IMR-90 (cell line): ENCODE measurements around the gene LRRTM4. TPM values are rescaled to one million over a fixed set of nuclear protein-coding genes. Genes with fewer than 3 reads are reported as not detected.
"Not testable (repeated sequence)": the region's sequence is repeated elsewhere in the genome, so short reads cannot be mapped to it uniquely, and the experiment has no call there.

ENCODE experiments used
- ATAC-seq: fragments of 200-7000 bp; cut with Tn5 transposase; 2 replicates; pipeline ENCODE4 v1.9.1; 2020; ENCODE audit warnings: low read depth, mild to moderate bottlenecking, moderate library complexity
- BruUV-seq: library from RNA; stranded (reverse); fragments of 400-500 nt; replicated peaks from 2 replicates; lab custom pipeline; 2021; lab: Mats Ljungman, UMichigan
- CTCF ChIA-PET: fragments of 300-600 bp; formaldehyde crosslinking; extraction: SDS; loops from one replicate; lab custom pipeline; 2021; ENCODE audit warnings: antibody characterized with exemption; lab: Yijun Ruan, JAX
- POLR2A ChIA-PET: fragments of 300-600 bp; sonication (Branson Sonifier 250); formaldehyde crosslinking; loops from one replicate; lab custom pipeline; 2022; ENCODE audit warnings: antibody characterized with exemption; ENCODE audit not compliant: unreplicated experiment; lab: Charles Lee
- DNase-seq: peaks from one replicate; pipeline ENCODE4 v3.0.0; 2013
- H2AFZ ChIP-seq: replicated peaks from 2 replicates; pipeline ENCODE3; 2013; ENCODE audit warnings: low read length, mild to moderate bottlenecking; ENCODE audit not compliant: poor library complexity
- H2AK5ac ChIP-seq: 2 replicates; pipeline ENCODE4 v1.6.1; 2013; ENCODE audit warnings: low read depth, low read length, inconsistent platforms
- H2AK9ac ChIP-seq: replicated peaks from 2 replicates; pipeline ENCODE3; 2013; ENCODE audit warnings: mild to moderate bottlenecking, low read depth, low read length, moderate library complexity; ENCODE audit not compliant: poor library complexity
- H2BK120ac ChIP-seq: 2 replicates; pipeline ENCODE4 v1.6.1; 2013; ENCODE audit warnings: low read depth, low read length, inconsistent platforms
- H2BK15ac ChIP-seq: 3 replicates; pipeline ENCODE4 v1.6.1; 2013; ENCODE audit warnings: low read depth, low read length, inconsistent platforms
- H2BK20ac ChIP-seq: 2 replicates; pipeline ENCODE4 v1.6.1; 2013; ENCODE audit warnings: low read depth, mild to moderate bottlenecking, inconsistent platforms, low read length, moderate library complexity
- H2BK5ac ChIP-seq: 2 replicates; pipeline ENCODE4 v1.6.1; 2013; ENCODE audit warnings: mild to moderate bottlenecking, low read depth, low read length, inconsistent platforms; ENCODE audit not compliant: poor library complexity, severe bottlenecking
- H3K14ac ChIP-seq: replicated peaks from 2 replicates; pipeline ENCODE4 v1.6.1; 2013; ENCODE audit warnings: low read depth, low read length, inconsistent platforms
- H3K18ac ChIP-seq: 2 replicates; pipeline ENCODE4 v1.6.1; 2013; ENCODE audit warnings: low read depth, low read length, control low read depth
- H3K23ac ChIP-seq: 2 replicates; pipeline ENCODE4 v1.6.1; 2013; ENCODE audit warnings: low read depth, low read length, inconsistent platforms
- H3K27ac ChIP-seq: 2 replicates; pipeline ENCODE4 v1.5.1; 2013; ENCODE audit warnings: mild to moderate bottlenecking, control low read depth, low read length; ENCODE audit not compliant: insufficient read depth
- H3K27me3 ChIP-seq: 2 replicates; pipeline ENCODE4 v1.6.1; 2013; ENCODE audit warnings: low read length; ENCODE audit not compliant: control insufficient read depth, insufficient read depth
- H3K36me3 ChIP-seq: 2 replicates; pipeline ENCODE4 v1.6.1; 2013; ENCODE audit warnings: low read length, mixed read lengths; ENCODE audit not compliant: control insufficient read depth, insufficient read depth
- H3K4ac ChIP-seq: 2 replicates; pipeline ENCODE4 v1.6.1; 2013; ENCODE audit warnings: low read depth, low read length, inconsistent platforms
- H3K4me1 ChIP-seq: 2 replicates; pipeline ENCODE4 v1.6.1; 2013; ENCODE audit warnings: low read length, mixed read lengths; ENCODE audit not compliant: control insufficient read depth, insufficient read depth
- H3K4me2 ChIP-seq: 2 replicates; pipeline ENCODE4 v1.6.1; 2013; ENCODE audit warnings: low read depth, mild to moderate bottlenecking, control low read depth, low read length, moderate library complexity
- H3K4me3 ChIP-seq: 2 replicates; pipeline ENCODE4 v1.5.1; 2013; ENCODE audit warnings: low read depth, mild to moderate bottlenecking, control low read depth, low read length, moderate library complexity; ENCODE audit not compliant: insufficient read depth
- H3K56ac ChIP-seq: 2 replicates; pipeline ENCODE4 v1.6.1; 2013; ENCODE audit warnings: low read length, inconsistent platforms; ENCODE audit not compliant: insufficient read depth; ENCODE audit errors: extremely low read depth
- H3K79me1 ChIP-seq, 2 experiments: 2 replicates each; pipeline ENCODE4 v1.6.1; 2013; ENCODE audit warnings: low read length in 2 of 2, inconsistent platforms in 1 of 2, low read depth in 1 of 2
- H3K9ac ChIP-seq: 2 replicates; pipeline ENCODE4 v1.6.1; 2013; ENCODE audit warnings: low read depth, low read length, control low read depth
- H3K9me1 ChIP-seq: 2 replicates; pipeline ENCODE4 v1.6.1; 2013; ENCODE audit warnings: low read length, inconsistent platforms; ENCODE audit not compliant: insufficient read depth
- H3K9me3 ChIP-seq: 2 replicates; pipeline ENCODE4 v1.6.1; 2013; ENCODE audit warnings: low read length; ENCODE audit not compliant: control insufficient read depth, insufficient read depth
- H4K20me1 ChIP-seq: 2 replicates; pipeline ENCODE4 v1.6.1; 2013; ENCODE audit warnings: low read length, inconsistent platforms; ENCODE audit not compliant: insufficient read depth
- H4K5ac ChIP-seq: 2 replicates; pipeline ENCODE4 v1.6.1; 2013; ENCODE audit warnings: mild to moderate bottlenecking, low read depth, low read length, control low read depth
- H4K8ac ChIP-seq, 2 experiments: 2 replicates each; pipeline ENCODE4 v1.6.1; 2013; ENCODE audit warnings: low read depth in 2 of 2, low read length in 2 of 2, control low read depth in 1 of 2, inconsistent platforms in 1 of 2
- H4K91ac ChIP-seq: 2 replicates; pipeline ENCODE4 v1.6.1; 2013; ENCODE audit warnings: low read depth, low read length, inconsistent platforms; ENCODE audit not compliant: insufficient read depth
- FOS ChIP-seq: fragments of 150-350 bp; IDR thresholded peaks from 2 replicates; pipeline ENCODE4 v1.6.1; 2016; ENCODE audit warnings: low read depth, low read length
- MAFK ChIP-seq: IDR thresholded peaks from 2 replicates; pipeline ENCODE4 v1.6.1; 2012; ENCODE audit warnings: low read depth, low read length, improper control_type of control experiment
- NFE2L2 ChIP-seq: fragments of 150-350 bp; IDR thresholded peaks from 2 replicates; pipeline ENCODE4 v1.6.1; 2016; ENCODE audit warnings: low read depth, mild to moderate bottlenecking, low read length
- POLR2A ChIP-seq: IDR thresholded peaks from 2 replicates; pipeline ENCODE4 v1.6.1; 2012; ENCODE audit warnings: mild to moderate bottlenecking, low read depth, low read length
- RAD21 ChIP-seq: IDR thresholded peaks from 2 replicates; pipeline ENCODE4 v1.6.1; 2012; ENCODE audit warnings: low read length, improper control_type of control experiment
- RCOR1 ChIP-seq: IDR thresholded peaks from 2 replicates; pipeline ENCODE4 v1.6.1; 2012; ENCODE audit warnings: mild to moderate bottlenecking, low read length, improper control_type of control experiment; ENCODE audit not compliant: insufficient replicate concordance
- RFX5 ChIP-seq: IDR thresholded peaks from 2 replicates; pipeline ENCODE4 v1.8.0; 2012; ENCODE audit warnings: low read depth, mild to moderate bottlenecking, low read length, moderate library complexity
- SMC3 ChIP-seq: fragments of 150-350 bp; IDR thresholded peaks from 2 replicates; pipeline ENCODE4 v1.6.1; 2016; ENCODE audit warnings: low read depth, mild to moderate bottlenecking, antibody characterized with exemption, low read length, moderate library complexity
- WGBS, 2 experiments: methylation state at CpG; one replicate each; pipeline versions ENCODE4 v1.1.5 to v1.1.7; 2013; ENCODE audit warnings: missing lambda C conversion rate in 2 of 2; ENCODE audit not compliant: insufficient read length in 1 of 2; ENCODE audit errors: extremely low coverage in 2 of 2; 5-methylcytosine and 5-hydroxymethylcytosine counted together
- dilution Hi-C: fragments of 300-500 bp; cut with HindIII; formaldehyde crosslinking; loops from one replicate; pipeline ENCODE4 v1.14.3; 2018; ENCODE audit warnings: low sequenced_read_pairs; ENCODE audit not compliant: unreplicated experiment
- in situ Hi-C: fragments of 300-500 bp; cut with MboI; formaldehyde crosslinking; loops from 3 replicates; pipeline ENCODE4 v1.14.3; 2019; ENCODE audit warnings: low sequenced_read_pairs, inconsistent platforms, mixed read lengths
- intact Hi-C: fragments of 100-400 bp; cut with micrococcal nuclease; formaldehyde crosslinking; loops from 2 replicates; pipeline ENCODE4 v1.10.0; 2022
- polyA plus RNA-seq, 3 experiments: library from polyadenylated mRNA; depleted of rRNA; stranded (reverse); fragments of >200 nt; gene quantifications; 2 replicates each; pipeline ENCODE4 v1.2.3, GENCODE V29; 2012; ENCODE audit warnings: low replicate concordance in 1 of 3
- total RNA-seq: library from RNA; depleted of rRNA; stranded (reverse); fragments of >200 nt; gene quantifications from 2 replicates; pipeline ENCODE4 v1.2.3, GENCODE V29; 2012
- TF ChIP-seq, protein P1 (sequence below): conservative IDR thresholded peaks from 2 replicates; pipeline ENCODE4 v1.5.1; 2012; ENCODE audit warnings: mild to moderate bottlenecking, low read depth, low read length, improper control_type of control experiment

The LRRTM4 gene
- total and polyA plus RNA-seq, 2 of the 4 experiments (the other 2 are of a cell fraction): not detected

DNA sequence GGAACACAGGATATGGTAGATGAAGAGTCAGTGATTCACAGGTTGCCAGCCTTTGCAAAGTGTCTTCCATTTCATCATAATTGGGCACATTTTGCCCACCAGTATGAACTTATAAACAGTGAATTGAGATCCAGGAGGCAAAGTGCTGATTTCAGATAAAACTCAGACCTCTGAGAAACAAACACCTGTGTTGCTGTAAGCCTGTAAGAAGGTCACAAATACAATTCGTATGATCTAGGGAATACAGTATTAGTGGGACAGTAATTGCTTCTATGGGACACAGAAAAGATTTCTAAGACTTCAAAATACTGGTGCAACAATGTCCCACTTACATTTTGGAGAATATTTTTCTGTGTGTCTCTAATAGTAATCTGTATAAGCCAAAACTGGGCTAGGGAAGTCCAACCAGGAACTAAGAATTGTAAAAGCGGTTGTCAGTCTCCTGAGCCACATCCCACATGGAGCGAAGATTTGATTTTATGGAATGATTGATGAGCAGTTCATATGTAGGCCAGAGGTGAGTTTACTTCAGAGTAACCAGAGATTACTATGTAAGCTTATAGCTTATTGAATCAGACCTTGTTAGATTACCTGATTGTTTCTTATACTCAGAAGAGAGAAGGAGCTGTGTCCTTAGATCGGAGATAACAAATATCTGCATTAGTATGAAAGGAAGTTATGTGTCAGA, 728.4 kb downstream of the LRRTM4 start:
- no CpG with 5 or more reads among the region's 4 CpGs for WGBS, 2 experiments
- DNase-seq (no peak), ATAC-seq (no peak)
- H3K4me2 ChIP-seq: no peak overlapping the region
- H3K27ac ChIP-seq: no peak overlapping the region
- H2AK5ac ChIP-seq: no peak overlapping the region
- no peak overlapping the region for H3K18ac ChIP-seq
- H4K5ac ChIP-seq: no peak overlapping the region
- H3K9me1 ChIP-seq: no peaks in the 10 kb centered on the region
- TF ChIP-seq MAFK: no peak
- no peak for TF ChIP-seq NFE2L2
- TF ChIP-seq, protein P1, sequence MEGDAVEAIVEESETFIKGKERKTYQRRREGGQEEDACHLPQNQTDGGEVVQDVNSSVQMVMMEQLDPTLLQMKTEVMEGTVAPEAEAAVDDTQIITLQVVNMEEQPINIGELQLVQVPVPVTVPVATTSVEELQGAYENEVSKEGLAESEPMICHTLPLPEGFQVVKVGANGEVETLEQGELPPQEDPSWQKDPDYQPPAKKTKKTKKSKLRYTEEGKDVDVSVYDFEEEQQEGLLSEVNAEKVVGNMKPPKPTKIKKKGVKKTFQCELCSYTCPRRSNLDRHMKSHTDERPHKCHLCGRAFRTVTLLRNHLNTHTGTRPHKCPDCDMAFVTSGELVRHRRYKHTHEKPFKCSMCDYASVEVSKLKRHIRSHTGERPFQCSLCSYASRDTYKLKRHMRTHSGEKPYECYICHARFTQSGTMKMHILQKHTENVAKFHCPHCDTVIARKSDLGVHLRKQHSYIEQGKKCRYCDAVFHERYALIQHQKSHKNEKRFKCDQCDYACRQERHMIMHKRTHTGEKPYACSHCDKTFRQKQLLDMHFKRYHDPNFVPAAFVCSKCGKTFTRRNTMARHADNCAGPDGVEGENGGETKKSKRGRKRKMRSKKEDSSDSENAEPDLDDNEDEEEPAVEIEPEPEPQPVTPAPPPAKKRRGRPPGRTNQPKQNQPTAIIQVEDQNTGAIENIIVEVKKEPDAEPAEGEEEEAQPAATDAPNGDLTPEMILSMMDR: no peak
- TF ChIP-seq RAD21: no peak
- TF ChIP-seq FOS: no peak
- TF ChIP-seq SMC3: no peak
- no peak for TF ChIP-seq RCOR1
- TF ChIP-seq RFX5: no peak
- no peak for TF ChIP-seq POLR2A
- H3K4ac ChIP-seq: no peak overlapping the region
- no peak overlapping the region for H3K9ac ChIP-seq
- CTCF ChIA-PET: no interaction called here
- intact Hi-C loops: no loop called here
- BruUV-seq: no TSS peak
- H2AK9ac ChIP-seq: no peak overlapping the region
- H3K9me3 ChIP-seq: no peaks in the 10 kb centered on the region
- POLR2A ChIA-PET: no interaction called here
- H3K14ac ChIP-seq: no peak overlapping the region
- no peaks in the 10 kb centered on the region for H3K36me3 ChIP-seq
- H3K23ac ChIP-seq: no peak overlapping the region
- H2AFZ ChIP-seq: no peak overlapping the region
- no peak overlapping the region for H3K4me3 ChIP-seq
- H4K8ac ChIP-seq: no peak overlapping the region
- H3K4me1 ChIP-seq: no peaks in the 10 kb centered on the region
- H3K56ac ChIP-seq: no peak overlapping the region
- no peaks in the 10 kb centered on the region for H4K20me1 ChIP-seq
- in situ Hi-C loops: no loop called here
- no peak overlapping the region for H2BK15ac ChIP-seq
- no peak overlapping the region for H2BK5ac ChIP-seq
- H2BK120ac ChIP-seq: no peak overlapping the region
- no peak overlapping the region for H4K91ac ChIP-seq
- H3K79me1 ChIP-seq: no peaks in the 10 kb centered on the region
- dilution Hi-C loops: no loop called here
- H2BK20ac ChIP-seq: no peak overlapping the region
- H3K27me3 ChIP-seq: no peaks in the 10 kb centered on the region

DNA sequence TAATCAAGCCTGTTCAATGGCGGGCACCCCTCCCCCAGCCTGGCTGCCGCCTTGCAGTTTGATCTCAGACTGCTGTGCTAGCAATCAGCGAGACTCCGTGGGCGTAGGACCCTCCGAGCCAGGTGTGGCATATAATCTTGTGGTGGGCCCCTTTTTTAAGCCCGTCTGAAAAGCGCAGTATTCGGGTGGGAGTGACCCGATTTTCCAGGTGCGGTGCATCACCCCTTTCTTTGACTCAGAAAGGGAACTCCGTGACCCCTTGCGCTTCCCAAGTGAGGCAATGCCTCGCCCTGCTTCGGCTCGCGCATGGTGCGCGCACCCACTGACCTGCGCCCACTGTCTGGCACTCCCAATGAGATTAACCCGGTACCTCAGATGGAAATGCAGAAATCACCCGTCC, 740.9 kb downstream of the LRRTM4 start:
- H3K4me2 ChIP-seq, H3K79me1 ChIP-seq, dilution Hi-C loops, H2AK5ac ChIP-seq, in situ Hi-C loops, H3K23ac ChIP-seq, H4K20me1 ChIP-seq, H2BK15ac ChIP-seq, DNase-seq, H3K4ac ChIP-seq, H3K27ac ChIP-seq, H3K4me3 ChIP-seq, BruUV-seq, H3K14ac ChIP-seq, H3K18ac ChIP-seq, H4K91ac ChIP-seq, H3K4me1 ChIP-seq, H4K8ac ChIP-seq, intact Hi-C loops, H3K36me3 ChIP-seq, H3K9ac ChIP-seq, CTCF ChIA-PET, H4K5ac ChIP-seq, POLR2A ChIA-PET, H3K9me3 ChIP-seq, H2BK20ac ChIP-seq, H2BK5ac ChIP-seq, H2BK120ac ChIP-seq, H2AFZ ChIP-seq, H3K56ac ChIP-seq, H3K27me3 ChIP-seq, H3K9me1 ChIP-seq, ATAC-seq, H2AK9ac ChIP-seq: not testable (repeated sequence)
- WGBS, 2 experiments: 87% methylated on average over 8 of the region's 22 CpGs; no CpG with 5 or more reads in 1 of the 2 experiments
